GM12872 (cell line): ENCODE results near the gene THEM4.

Source experiments
- TF ChIP-seq, protein P1 (sequence below): IDR thresholded peaks from 3 replicates; pipeline ENCODE4 v1.5.1; 2011; ENCODE audit warnings: low read depth, mild to moderate bottlenecking, low read length, moderate library complexity; ENCODE audit not compliant: insufficient read depth

THEM4 gene

DNA sequence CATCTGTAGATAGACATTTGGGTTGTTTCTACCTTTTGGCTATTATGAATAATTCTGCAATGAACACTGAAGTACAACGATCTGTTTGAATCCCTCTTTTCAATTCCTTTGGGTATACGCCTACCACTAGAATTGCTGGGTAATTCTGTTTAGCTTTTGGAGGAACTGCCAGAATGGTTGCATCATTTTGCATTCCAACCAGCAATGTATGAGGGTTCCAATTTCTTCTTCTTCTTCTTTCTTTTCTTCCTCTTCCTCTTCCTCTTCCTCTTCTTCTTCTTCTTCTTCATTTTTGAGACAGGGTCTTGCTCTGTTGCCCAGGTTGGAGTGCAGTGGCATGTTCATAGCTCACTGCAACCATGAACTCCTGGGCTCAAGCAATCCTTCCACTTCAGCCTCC lies 42.0 kb downstream of the THEM4 start:
- TF ChIP-seq, protein P1, sequence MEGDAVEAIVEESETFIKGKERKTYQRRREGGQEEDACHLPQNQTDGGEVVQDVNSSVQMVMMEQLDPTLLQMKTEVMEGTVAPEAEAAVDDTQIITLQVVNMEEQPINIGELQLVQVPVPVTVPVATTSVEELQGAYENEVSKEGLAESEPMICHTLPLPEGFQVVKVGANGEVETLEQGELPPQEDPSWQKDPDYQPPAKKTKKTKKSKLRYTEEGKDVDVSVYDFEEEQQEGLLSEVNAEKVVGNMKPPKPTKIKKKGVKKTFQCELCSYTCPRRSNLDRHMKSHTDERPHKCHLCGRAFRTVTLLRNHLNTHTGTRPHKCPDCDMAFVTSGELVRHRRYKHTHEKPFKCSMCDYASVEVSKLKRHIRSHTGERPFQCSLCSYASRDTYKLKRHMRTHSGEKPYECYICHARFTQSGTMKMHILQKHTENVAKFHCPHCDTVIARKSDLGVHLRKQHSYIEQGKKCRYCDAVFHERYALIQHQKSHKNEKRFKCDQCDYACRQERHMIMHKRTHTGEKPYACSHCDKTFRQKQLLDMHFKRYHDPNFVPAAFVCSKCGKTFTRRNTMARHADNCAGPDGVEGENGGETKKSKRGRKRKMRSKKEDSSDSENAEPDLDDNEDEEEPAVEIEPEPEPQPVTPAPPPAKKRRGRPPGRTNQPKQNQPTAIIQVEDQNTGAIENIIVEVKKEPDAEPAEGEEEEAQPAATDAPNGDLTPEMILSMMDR = no peak

GRCh38 chr1:151864411-151864810 lies 44.9 kb downstream of the THEM4 start:
- TF ChIP-seq, protein P1 = no peak

GRCh38 chr1:151862604-151863003 lies 46.7 kb downstream of the THEM4 start:
- TF ChIP-seq, protein P1 = no peak

DNA sequence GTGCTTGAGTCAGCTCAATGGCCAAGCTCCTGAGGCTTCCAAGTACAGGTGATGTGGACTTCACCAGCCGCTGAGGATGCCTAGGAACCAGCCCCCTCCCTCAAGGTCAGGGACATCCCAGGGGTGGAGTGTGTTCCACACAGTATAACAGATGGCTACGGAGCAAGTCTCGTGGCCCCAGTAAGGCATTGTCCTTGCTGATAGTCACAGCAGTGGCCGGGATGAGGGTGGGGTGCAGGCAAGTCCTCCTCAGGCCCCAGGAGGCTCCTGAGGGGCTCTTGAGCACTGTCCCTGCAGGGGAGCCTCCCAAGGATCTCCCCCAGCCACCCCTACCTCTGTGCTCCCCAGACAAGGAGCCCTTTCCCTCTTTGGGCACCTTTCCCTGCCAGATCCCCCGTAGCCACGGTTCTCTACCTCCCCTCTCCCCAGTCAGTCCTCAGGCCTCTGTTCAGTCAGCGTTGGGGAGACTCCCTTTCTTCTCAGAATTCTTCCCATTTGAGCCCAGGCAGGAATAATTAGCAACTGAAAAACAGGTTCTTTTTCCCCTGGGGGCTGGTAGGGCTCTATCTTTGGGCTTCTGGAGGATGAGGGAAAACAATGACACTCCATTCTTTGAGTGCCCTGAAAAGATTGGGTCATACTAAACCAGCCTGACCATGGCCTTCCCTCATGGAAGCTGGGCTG lies 48.7 kb downstream of the THEM4 start:
- TF ChIP-seq, protein P1 = no peak

GRCh38 chr1:151859891-151860293 lies 49.4 kb downstream of the THEM4 start:
- TF ChIP-seq, protein P1 = no peak

DNA sequence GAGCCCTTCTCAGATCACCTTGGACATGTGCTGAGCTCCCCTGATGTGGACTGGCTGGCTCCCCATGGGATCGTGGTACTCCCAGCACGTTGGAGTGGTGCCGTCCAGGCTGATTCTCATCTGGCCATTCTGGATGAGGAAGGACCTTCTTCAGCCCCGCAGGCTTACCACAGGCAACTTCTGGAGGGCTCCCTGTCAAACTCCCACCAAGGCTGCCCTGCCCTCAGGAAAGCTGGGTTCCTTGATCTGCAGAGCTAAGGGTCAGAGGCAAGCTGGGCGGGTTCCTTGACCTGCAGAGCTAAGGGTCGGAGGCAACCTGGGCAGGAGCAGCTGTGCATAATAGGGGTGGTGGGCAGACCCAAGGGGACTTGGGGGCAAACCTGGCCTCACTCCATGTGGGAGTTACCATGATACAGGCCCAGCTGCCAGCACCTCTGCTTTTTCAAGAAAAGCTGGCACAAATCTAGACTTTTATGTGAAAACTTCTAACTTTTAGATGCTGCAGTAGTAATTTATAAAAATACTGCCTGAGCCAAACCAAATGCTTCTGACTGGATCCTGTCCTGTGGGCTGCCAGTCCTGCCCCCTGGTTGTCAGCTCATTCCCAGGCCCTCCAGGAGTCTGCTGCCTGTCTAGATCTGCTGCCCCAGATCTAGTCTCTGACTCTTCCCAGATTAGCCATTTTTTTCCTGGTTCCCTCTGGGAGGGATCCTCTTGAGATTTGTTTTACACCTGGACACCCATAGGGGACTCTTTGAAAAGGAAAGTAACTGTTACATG lies 50.2 kb downstream of the THEM4 start:
- TF ChIP-seq, protein P1 = no peak

GRCh38 chr1:151858030-151858746 lies 51.1 kb downstream of the THEM4 start:
- TF ChIP-seq, protein P1 = no peak
